ENCODE results near the gene ANTXR2.
A peak's percentile ranks its signal among the peaks of the same experiment; 100 is the strongest.

The ANTXR2 gene

GRCh38 chr4:79987401-79987800 is 85.6 kb downstream of the ANTXR2 start:
- Histone ChIP-seq H3K79me1 (ENCODE audit: low read length) (no peaks in the 10 kb centered on the region), H3K4me1 (ENCODE audit: control insufficient read depth in 1 of 2, insufficient read depth in 2 of 2, low read length in 2 of 2) (no peaks in the 10 kb centered on the region), H2AK5ac (ENCODE audit: low read length) (no peak overlapping the region), H4K8ac (ENCODE audit: low read depth, low read length) (no peak overlapping the region), H3K9ac (ENCODE audit: low read length) (no peak overlapping the region), H2BK12ac (ENCODE audit: low read length) (no peak overlapping the region), H3K27ac (ENCODE audit: low read depth, low read length) (no peak overlapping the region), H3K27me3 (ENCODE audit: insufficient read depth, low read length) (no peaks in the 10 kb centered on the region), H2BK120ac (ENCODE audit: insufficient read depth, low read length, poor library complexity) (no peak overlapping the region), H3K79me2 (ENCODE audit: control insufficient read depth, insufficient read depth, low read length, poor library complexity) (no peaks in the 10 kb centered on the region), H3K14ac (ENCODE audit: low read length) (no peak overlapping the region), H2BK5ac (ENCODE audit: low read depth, low read length, poor library complexity) (no peak overlapping the region), H3K36me3 (ENCODE audit: control insufficient read depth in 1 of 2, insufficient read depth in 2 of 2, low read length in 2 of 2) (no peaks in the 10 kb centered on the region), H3K4me2 (ENCODE audit: low read length) (no peak overlapping the region), H3K18ac (ENCODE audit: low read length) (no peak overlapping the region), H3K23ac (ENCODE audit: low read length) (no peak overlapping the region), H3K4ac (ENCODE audit: low read depth, low read length) (no peak overlapping the region), H2AFZ (ENCODE audit: insufficient read depth, low read length, poor library complexity) (no peak overlapping the region), H4K12ac (ENCODE audit: low read depth, low read length) (no peak overlapping the region), H4K91ac (ENCODE audit: low read depth, low read length) (no peak overlapping the region), H3K4me3 (ENCODE audit: low read depth, low read length) (no peak overlapping the region), H3K9me3 (ENCODE audit: insufficient read depth, low read depth, low read length) (no peaks in the 10 kb centered on the region)
- no CpG with 5 or more reads among the region's 1 CpG for WGBS (ENCODE audit: extremely low coverage, insufficient coverage, insufficient read length)
- peak; percentile 21 to 91 for DNase-seq

GRCh38 chr4:79983431-79983830 is 89.6 kb downstream of the ANTXR2 start:
- DNase-seq, result peak in 1 of 2 donors; percentile 6
- no CpG with 5 or more reads among the region's 4 CpGs for WGBS (ENCODE audit: extremely low coverage, insufficient coverage, insufficient read length)
- Histone ChIP-seq H4K8ac (ENCODE audit: low read depth, low read length) (no peak overlapping the region), H2AFZ (ENCODE audit: insufficient read depth, low read length, poor library complexity) (no peak overlapping the region), H4K12ac (ENCODE audit: low read depth, low read length) (no peak overlapping the region), H3K4me1 (ENCODE audit: control insufficient read depth in 1 of 2, insufficient read depth in 2 of 2, low read length in 2 of 2) (no peaks in the 10 kb centered on the region), H3K79me1 (ENCODE audit: low read length) (no peaks in the 10 kb centered on the region), H4K91ac (ENCODE audit: low read depth, low read length) (no peak overlapping the region), H2AK5ac (ENCODE audit: low read length) (no peak overlapping the region), H2BK12ac (ENCODE audit: low read length) (no peak overlapping the region), H3K36me3 (ENCODE audit: control insufficient read depth in 1 of 2, insufficient read depth in 2 of 2, low read length in 2 of 2) (no peaks in the 10 kb centered on the region), H3K14ac (ENCODE audit: low read length) (no peak overlapping the region), H3K9me3 (ENCODE audit: insufficient read depth, low read depth, low read length) (no peaks in the 10 kb centered on the region), H2BK5ac (ENCODE audit: low read depth, low read length, poor library complexity) (no peak overlapping the region), H3K18ac (ENCODE audit: low read length) (no peak overlapping the region), H3K4me2 (ENCODE audit: low read length) (no peak overlapping the region), H2BK120ac (ENCODE audit: insufficient read depth, low read length, poor library complexity) (no peak overlapping the region), H3K9ac (ENCODE audit: low read length) (no peak overlapping the region), H3K4ac (ENCODE audit: low read depth, low read length) (no peak overlapping the region), H3K23ac (ENCODE audit: low read length) (no peak overlapping the region), H3K27me3 (ENCODE audit: insufficient read depth, low read length) (no peaks in the 10 kb centered on the region), H3K27ac (ENCODE audit: low read depth, low read length) (no peak overlapping the region), H3K79me2 (ENCODE audit: control insufficient read depth, insufficient read depth, low read length, poor library complexity) (no peaks in the 10 kb centered on the region), H3K4me3 (ENCODE audit: low read depth, low read length) (no peak overlapping the region)

- no peaks in the 10 kb centered on the region for H3K4me1 ChIP-seq (ENCODE audit: control insufficient read depth in 1 of 2, insufficient read depth in 2 of 2, low read length in 2 of 2)
- H2AFZ ChIP-seq (ENCODE audit: insufficient read depth, low read length, poor library complexity), result no peak overlapping the region
Observed at GRCh38 chr4:79982601-79983322, 90.3 kb downstream of the ANTXR2 start.

GRCh38 chr4:79980448-79980847 is 92.6 kb downstream of the ANTXR2 start:
- no peak overlapping the region for H2BK5ac ChIP-seq (ENCODE audit: low read depth, low read length, poor library complexity)
- no CpG with 5 or more reads among the region's 2 CpGs for WGBS (ENCODE audit: extremely low coverage, insufficient coverage, insufficient read length)
- no peak for DNase-seq

More at GRCh38 chr4:79982601-79983322, 90.3 kb downstream of the ANTXR2 start:
- H2BK12ac ChIP-seq (ENCODE audit: low read length), result no peak overlapping the region
- H3K36me3 ChIP-seq (ENCODE audit: control insufficient read depth in 1 of 2, insufficient read depth in 2 of 2, low read length in 2 of 2), result no peaks in the 10 kb centered on the region
- no peak overlapping the region for H3K14ac ChIP-seq (ENCODE audit: low read length)
- H2BK5ac ChIP-seq (ENCODE audit: low read depth, low read length, poor library complexity), result no peak overlapping the region
- no peaks in the 10 kb centered on the region for H3K27me3 ChIP-seq (ENCODE audit: insufficient read depth, low read length)
- H4K8ac ChIP-seq (ENCODE audit: low read depth, low read length), result no peak overlapping the region
- H3K79me1 ChIP-seq (ENCODE audit: low read length), result no peaks in the 10 kb centered on the region
- H3K4me2 ChIP-seq (ENCODE audit: low read length), result no peak overlapping the region
- H3K4ac ChIP-seq (ENCODE audit: low read depth, low read length), result no peak overlapping the region
- no peak overlapping the region for H3K27ac ChIP-seq (ENCODE audit: low read depth, low read length)
- H4K12ac ChIP-seq (ENCODE audit: low read depth, low read length), result no peak overlapping the region
- no peak overlapping the region for H2BK120ac ChIP-seq (ENCODE audit: insufficient read depth, low read length, poor library complexity)
- no peaks in the 10 kb centered on the region for H3K79me2 ChIP-seq (ENCODE audit: control insufficient read depth, insufficient read depth, low read length, poor library complexity)
- no peaks in the 10 kb centered on the region for H3K9me3 ChIP-seq (ENCODE audit: insufficient read depth, low read depth, low read length)
- no peak overlapping the region for H2AK5ac ChIP-seq (ENCODE audit: low read length)
- no peak overlapping the region for H3K23ac ChIP-seq (ENCODE audit: low read length)
- H3K4me3 ChIP-seq (ENCODE audit: low read depth, low read length), result no peak overlapping the region
- no peak overlapping the region for H3K9ac ChIP-seq (ENCODE audit: low read length)
- no peak overlapping the region for H3K18ac ChIP-seq (ENCODE audit: low read length)
- WGBS (ENCODE audit: extremely low coverage, insufficient coverage, insufficient read length), result no CpG with 5 or more reads among the region's 1 CpG
- no peak overlapping the region for H4K91ac ChIP-seq (ENCODE audit: low read depth, low read length)
- DNase-seq, result no peak

More at GRCh38 chr4:79980448-79980847, 92.6 kb downstream of the ANTXR2 start:
- Histone ChIP-seq H2BK120ac (ENCODE audit: insufficient read depth, low read length, poor library complexity) (no peak overlapping the region), H4K8ac (ENCODE audit: low read depth, low read length) (no peak overlapping the region), H3K79me1 (ENCODE audit: low read length) (no peaks in the 10 kb centered on the region), H4K12ac (ENCODE audit: low read depth, low read length) (no peak overlapping the region), H3K23ac (ENCODE audit: low read length) (no peak overlapping the region), H2AK5ac (ENCODE audit: low read length) (no peak overlapping the region), H3K27ac (ENCODE audit: low read depth, low read length) (no peak overlapping the region), H3K18ac (ENCODE audit: low read length) (no peak overlapping the region), H3K14ac (ENCODE audit: low read length) (no peak overlapping the region), H2AFZ (ENCODE audit: insufficient read depth, low read length, poor library complexity) (no peak overlapping the region), H3K9ac (ENCODE audit: low read length) (no peak overlapping the region), H3K36me3 (ENCODE audit: control insufficient read depth in 1 of 2, insufficient read depth in 2 of 2, low read length in 2 of 2) (peaks cover 0 to 3% of the 10 kb centered on the region in 2 experiments), H4K91ac (ENCODE audit: low read depth, low read length) (no peak overlapping the region), H3K9me3 (ENCODE audit: insufficient read depth, low read depth, low read length) (no peaks in the 10 kb centered on the region), H3K4ac (ENCODE audit: low read depth, low read length) (no peak overlapping the region), H3K4me2 (ENCODE audit: low read length) (no peak overlapping the region), H3K4me3 (ENCODE audit: low read depth, low read length) (no peak overlapping the region), H2BK12ac (ENCODE audit: low read length) (no peak overlapping the region), H3K27me3 (ENCODE audit: insufficient read depth, low read length) (no peaks in the 10 kb centered on the region), H3K79me2 (ENCODE audit: control insufficient read depth, insufficient read depth, low read length, poor library complexity) (no peaks in the 10 kb centered on the region), H3K4me1 (ENCODE audit: control insufficient read depth in 1 of 2, insufficient read depth in 2 of 2, low read length in 2 of 2) (no peaks in the 10 kb centered on the region)
